ENCODE results near the gene TRIM7. TPM values are rescaled to one million over a fixed set of nuclear protein-coding genes. Genes with fewer than 3 reads are reported as not detected.

The TRIM7 gene
- total RNA-seq, 1 experiment from 2014 or later = 28.1 TPM

- Histone ChIP-seq H3K9me2 (replicated peaks; ENCODE audit: low read length) (no peaks in the 10 kb centered on the region), H3K79me2 (ENCODE audit: low read length) (no peaks in the 10 kb centered on the region; the same call in 1 of the 2 replicates), H3K9ac (ENCODE audit: low read length) (no peak overlapping the region), H2AFZ (ENCODE audit: low read length) (no peak overlapping the region), H3F3A (ENCODE audit: low read length, unreplicated experiment) (peaks cover 14% of the 10 kb centered on the region), H3K4me1 (ENCODE audit: insufficient read depth, low read length) (no peaks in the 10 kb centered on the region), H3K36me3 (ENCODE audit: low read depth, low read length) (peaks cover 36% of the 10 kb centered on the region), H3K9me3 (ENCODE audit: low read length) (no peaks in the 10 kb centered on the region), H3K27ac (ENCODE audit: low read length) (no peak overlapping the region), H3K4me3 (ENCODE audit: low read length) (no peak overlapping the region), H3K4me2 (ENCODE audit: low read length) (no peak overlapping the region), H3K27me3 (ENCODE audit: low read length) (no peaks in the 10 kb centered on the region), H4K20me1 (ENCODE audit: low read length) (peaks cover 25% of the 10 kb centered on the region)
- ATAC-seq = no peak
- ChIA-PET CTCF (no interaction called here), POLR2A (ENCODE audit: unreplicated experiment) (no interaction called here)
- DNase-seq = no peak
- TF ChIP-seq EZH2phosphoT487 (IDR thresholded peaks at IDR 0.05; ENCODE audit: borderline replicate concordance, low read length) = no peak
- TF ChIP-seq CTCF (conservative IDR thresholded peaks at IDR 0.05; ENCODE audit: low read depth, low read length) = no peak
- no peak for TF ChIP-seq EZH2 (IDR thresholded peaks at IDR 0.05; ENCODE audit: low read length, unreplicated experiment)
- no TSS peak for BruUV-seq (replicated peaks)
- intact Hi-C loops (cut with micrococcal nuclease) = no loop called here
Observed at GRCh38 chr5:181233088-181233800, 28.2 kb upstream of the TRIM7 start.

- POLR2A ChIA-PET (ENCODE audit: unreplicated experiment) = no interaction called here
- Histone ChIP-seq H3K27me3 (ENCODE audit: low read length) (no peaks in the 10 kb centered on the region), H3K9me3 (ENCODE audit: low read length) (no peaks in the 10 kb centered on the region), H4K20me1 (ENCODE audit: low read length) (peaks cover 18% of the 10 kb centered on the region), H3K27ac (ENCODE audit: low read length) (no peak overlapping the region), H3K36me3 (ENCODE audit: low read depth, low read length) (peaks cover 29% of the 10 kb centered on the region), H3K4me3 (ENCODE audit: low read length) (no peak overlapping the region), H2AFZ (ENCODE audit: low read length) (no peak overlapping the region), H3F3A (ENCODE audit: low read length, unreplicated experiment) (peaks cover 14% of the 10 kb centered on the region), H3K4me1 (ENCODE audit: insufficient read depth, low read length) (no peaks in the 10 kb centered on the region), H3K9me2 (replicated peaks; ENCODE audit: low read length) (no peaks in the 10 kb centered on the region), H3K79me2 (ENCODE audit: low read length) (0 out of 2 replicates have a peak, but pooled peaks cover 2% of the 10 kb centered on the region), H3K4me2 (ENCODE audit: low read length) (no peak overlapping the region), H3K9ac (ENCODE audit: low read length) (no peak overlapping the region)
- intact Hi-C loops (cut with micrococcal nuclease) = no loop called here
- ATAC-seq = no peak
- CTCF ChIA-PET = no interaction called here
- DNase-seq = no peak
- BruUV-seq (replicated peaks) = no TSS peak
- no peak for TF ChIP-seq EZH2 (IDR thresholded peaks at IDR 0.05; ENCODE audit: low read length, unreplicated experiment)
- TF ChIP-seq CTCF (conservative IDR thresholded peaks at IDR 0.05; ENCODE audit: low read depth, low read length) = no peak
- no peak for TF ChIP-seq EZH2phosphoT487 (IDR thresholded peaks at IDR 0.05; ENCODE audit: borderline replicate concordance, low read length)
Observed at GRCh38 chr5:181232593-181232992, 27.6 kb upstream of the TRIM7 start.

- Histone ChIP-seq H3K4me1 (ENCODE audit: insufficient read depth, low read length) (no peaks in the 10 kb centered on the region), H3K9me2 (replicated peaks; ENCODE audit: low read length) (no peaks in the 10 kb centered on the region), H3K4me3 (ENCODE audit: low read length) (no peak overlapping the region), H3K79me2 (ENCODE audit: low read length) (peaks cover 9% of the 10 kb centered on the region), H3K9me3 (ENCODE audit: low read length) (no peaks in the 10 kb centered on the region), H3K27ac (ENCODE audit: low read length) (no peak overlapping the region), H2AFZ (ENCODE audit: low read length) (no peak overlapping the region), H3K9ac (ENCODE audit: low read length) (no peak overlapping the region), H4K20me1 (ENCODE audit: low read length) (peaks cover 8% of the 10 kb centered on the region; the same call in 1 of the 2 replicates), H3K4me2 (ENCODE audit: low read length) (no peak overlapping the region), H3K36me3 (ENCODE audit: low read depth, low read length) (peaks cover 18% of the 10 kb centered on the region), H3F3A (ENCODE audit: low read length, unreplicated experiment) (peaks cover 9% of the 10 kb centered on the region), H3K27me3 (ENCODE audit: low read length) (no peaks in the 10 kb centered on the region)
- no peak for ATAC-seq
- no peak for DNase-seq
- intact Hi-C loops (cut with micrococcal nuclease) = no loop called here
- TF ChIP-seq EZH2phosphoT487 (IDR thresholded peaks at IDR 0.05; ENCODE audit: borderline replicate concordance, low read length) (no peak), CTCF (conservative IDR thresholded peaks at IDR 0.05; ENCODE audit: low read depth, low read length) (no peak), EZH2 (IDR thresholded peaks at IDR 0.05; ENCODE audit: low read length, unreplicated experiment) (no peak)
- ChIA-PET POLR2A (ENCODE audit: unreplicated experiment) (no interaction called here), CTCF (no interaction called here)
- no TSS peak for BruUV-seq (replicated peaks)
Observed at GRCh38 chr5:181231432-181231831, 26.4 kb upstream of the TRIM7 start.
